ENCODE measurements around the gene PIM1.

Gene PIM1

GRCh38 chr6:37143585-37143984, 26.4 kb upstream of the PIM1 start:
- TF ChIP-seq FOXM1 (IDR thresholded peaks at IDR 0.05; ENCODE audit: borderline replicate concordance, low read depth) (no peak), REST (IDR thresholded peaks at IDR 0.05; ENCODE audit: low read depth) (no peak)

GRCh38 chr6:37145443-37145842, 24.5 kb upstream of the PIM1 start:
- TF ChIP-seq EP300 (IDR thresholded peaks at IDR 0.05; ENCODE audit: borderline replicate concordance) (no peak), ZBTB7A (IDR thresholded peaks at IDR 0.05; ENCODE audit: low read depth) (no peak), FOXM1 (IDR thresholded peaks at IDR 0.05; ENCODE audit: borderline replicate concordance, low read depth) (no peak), TEAD4 (IDR thresholded peaks at IDR 0.05) (no peak), TAF1 (IDR thresholded peaks at IDR 0.05; ENCODE audit: low read depth) (no peak), REST (IDR thresholded peaks at IDR 0.05; ENCODE audit: low read depth) (no peak), EGR1 (IDR thresholded peaks at IDR 0.05) (no peak), RAD21 (IDR thresholded peaks at IDR 0.05; ENCODE audit: low read depth) (no peak), NFIC (IDR thresholded peaks at IDR 0.05) (no peak), USF1 (IDR thresholded peaks at IDR 0.05) (no peak), CEBPB (IDR thresholded peaks at IDR 0.05) (no peak), TCF12 (IDR thresholded peaks at IDR 0.05; ENCODE audit: low read depth) (no peak), CREB1 (IDR thresholded peaks at IDR 0.05; ENCODE audit: low read depth) (no peak), YY1 (IDR thresholded peaks at IDR 0.05; ENCODE audit: low read depth) (no peak)
- TF ChIP-seq, protein P1, sequence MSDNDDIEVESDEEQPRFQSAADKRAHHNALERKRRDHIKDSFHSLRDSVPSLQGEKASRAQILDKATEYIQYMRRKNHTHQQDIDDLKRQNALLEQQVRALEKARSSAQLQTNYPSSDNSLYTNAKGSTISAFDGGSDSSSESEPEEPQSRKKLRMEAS (IDR thresholded peaks at IDR 0.05): no peak

GRCh38 chr6:37146735-37147157, 23.2 kb upstream of the PIM1 start:
- TF ChIP-seq CEBPB (IDR thresholded peaks at IDR 0.05): no peak
- no peak for TF ChIP-seq ZBTB7A (IDR thresholded peaks at IDR 0.05; ENCODE audit: low read depth)
- no peak for TF ChIP-seq FOXM1 (IDR thresholded peaks at IDR 0.05; ENCODE audit: borderline replicate concordance, low read depth)
- TF ChIP-seq TCF12 (IDR thresholded peaks at IDR 0.05; ENCODE audit: low read depth): no peak
- TF ChIP-seq TEAD4 (IDR thresholded peaks at IDR 0.05): no peak

DNA sequence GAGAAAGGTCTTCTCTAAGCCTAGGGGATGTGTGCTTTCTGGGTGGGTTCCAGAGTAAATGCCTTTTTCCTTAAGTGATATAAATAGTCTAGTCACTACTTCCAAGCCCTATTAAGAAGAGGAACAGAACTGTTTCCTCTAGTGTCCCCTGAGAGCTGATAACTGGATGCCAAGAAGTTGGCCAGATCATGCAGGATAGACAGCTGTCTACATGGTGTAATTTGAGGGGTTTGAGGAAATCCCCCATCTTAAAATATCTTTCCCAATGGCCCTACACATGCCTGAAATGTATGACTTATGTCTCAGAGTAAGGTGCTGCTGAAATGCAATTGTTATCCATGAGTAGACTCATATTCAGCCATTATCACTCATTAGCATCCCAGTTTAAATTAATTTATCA, 20.2 kb upstream of the PIM1 start:
- no peak for TF ChIP-seq YY1 (IDR thresholded peaks at IDR 0.05; ENCODE audit: low read depth)
- no peak for TF ChIP-seq CEBPB (IDR thresholded peaks at IDR 0.05)
- no peak for TF ChIP-seq CREB1 (IDR thresholded peaks at IDR 0.05; ENCODE audit: low read depth)
- no peak for TF ChIP-seq REST (IDR thresholded peaks at IDR 0.05; ENCODE audit: low read depth)
- no peak for TF ChIP-seq FOXM1 (IDR thresholded peaks at IDR 0.05; ENCODE audit: borderline replicate concordance, low read depth)
- no peak for TF ChIP-seq TAF1 (IDR thresholded peaks at IDR 0.05; ENCODE audit: low read depth)
- TF ChIP-seq, protein P1 (IDR thresholded peaks at IDR 0.05): no peak
- no peak for TF ChIP-seq EGR1 (IDR thresholded peaks at IDR 0.05)
- TF ChIP-seq NFIC (IDR thresholded peaks at IDR 0.05): no peak
- no peak for TF ChIP-seq ZBTB7A (IDR thresholded peaks at IDR 0.05; ENCODE audit: low read depth)
- TF ChIP-seq TEAD4 (IDR thresholded peaks at IDR 0.05): no peak
- TF ChIP-seq EP300 (IDR thresholded peaks at IDR 0.05; ENCODE audit: borderline replicate concordance): no peak
- no peak for TF ChIP-seq TCF12 (IDR thresholded peaks at IDR 0.05; ENCODE audit: low read depth)
- TF ChIP-seq RAD21 (IDR thresholded peaks at IDR 0.05; ENCODE audit: low read depth): no peak
- TF ChIP-seq USF1 (IDR thresholded peaks at IDR 0.05): no peak

DNA sequence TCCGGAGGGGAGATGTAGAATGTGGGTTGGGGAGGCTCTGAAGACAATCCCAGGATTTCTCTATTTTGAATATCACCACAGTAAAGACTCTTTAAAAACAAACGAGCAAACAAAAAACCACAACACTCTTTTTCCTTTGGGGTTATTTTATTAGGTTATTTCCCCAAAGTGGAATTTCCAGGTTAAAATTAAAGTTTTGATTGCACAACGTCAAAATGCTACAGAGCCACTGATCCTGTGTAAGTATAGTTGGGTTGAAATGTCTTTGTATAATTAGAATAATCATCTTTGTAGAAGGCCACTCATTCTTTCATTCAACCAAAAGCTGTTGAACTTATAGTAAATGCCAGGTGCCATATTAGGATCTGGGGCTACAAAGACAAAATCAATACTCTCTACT, 19.6 kb upstream of the PIM1 start:
- TF ChIP-seq EP300 (IDR thresholded peaks at IDR 0.05; ENCODE audit: borderline replicate concordance) (no peak), CREB1 (IDR thresholded peaks at IDR 0.05; ENCODE audit: low read depth) (no peak), EGR1 (IDR thresholded peaks at IDR 0.05) (no peak), NFIC (IDR thresholded peaks at IDR 0.05) (no peak), FOXM1 (IDR thresholded peaks at IDR 0.05; ENCODE audit: borderline replicate concordance, low read depth) (no peak), CEBPB (IDR thresholded peaks at IDR 0.05) (no peak)
- TF ChIP-seq, protein P1 (IDR thresholded peaks at IDR 0.05): no peak
